Smooth muscle cell (in vitro differentiated cells): ENCODE results near the gene RNU11. TPM values are rescaled to one million over a fixed set of nuclear protein-coding genes. Genes with fewer than 3 reads are reported as not detected.

Experiments
- DNase-seq: peaks from one replicate; lab custom pipeline; 2025; ENCODE audit not compliant: unreplicated experiment; lab: John Stamatoyannopoulos, UW
- H2AFZ ChIP-seq: fragments of 200-600 bp; sonication (generic); 2 replicates; pipeline ENCODE4 v1.6.0; 2016; ENCODE audit warnings: antibody characterized with exemption, low read depth, mild to moderate bottlenecking
- H3F3A ChIP-seq: fragments of 200-600 bp; sonication (generic); 2 replicates; pipeline ENCODE4 v1.6.0; 2017; ENCODE audit warnings: antibody characterized with exemption, low read depth
- H3K27ac ChIP-seq: fragments of 200-600 bp; sonication (generic); 2 replicates; pipeline ENCODE4 v1.5.1; 2016; ENCODE audit warnings: low read depth, mild to moderate bottlenecking
- H3K27me3 ChIP-seq: fragments of 200-600 bp; sonication (generic); 2 replicates; pipeline ENCODE4 v1.6.1; 2016; ENCODE audit warnings: low read depth, mild to moderate bottlenecking
- H3K36me3 ChIP-seq: fragments of 200-600 bp; sonication (generic); 2 replicates; pipeline ENCODE4 v1.5.1; 2016; ENCODE audit warnings: low read depth
- H3K4me1 ChIP-seq: fragments of 200-600 bp; sonication (generic); 2 replicates; pipeline ENCODE4 v1.5.1; 2016; ENCODE audit warnings: low read depth
- H3K4me2 ChIP-seq: fragments of 200-600 bp; sonication (generic); 2 replicates; pipeline ENCODE4 v1.6.0; 2016; ENCODE audit warnings: mild to moderate bottlenecking
- H3K4me3 ChIP-seq: fragments of 200-600 bp; sonication (generic); 2 replicates; pipeline ENCODE4 v1.5.1; 2016; ENCODE audit warnings: mild to moderate bottlenecking
- H3K79me2 ChIP-seq: fragments of 200-600 bp; sonication (generic); 2 replicates; pipeline ENCODE4 v1.6.0; 2016; ENCODE audit warnings: low read depth, mild to moderate bottlenecking
- H3K9ac ChIP-seq: fragments of 200-600 bp; sonication (generic); 2 replicates; pipeline ENCODE4 v1.6.0; 2016; ENCODE audit warnings: low read depth
- H3K9me3 ChIP-seq: fragments of 200-600 bp; sonication (generic); replicated peaks from 2 replicates; pipeline ENCODE4 v1.5.1; 2016; ENCODE audit warnings: low read depth
- H4K20me1 ChIP-seq: fragments of 200-600 bp; sonication (generic); 2 replicates; pipeline ENCODE4 v1.6.0; 2016; ENCODE audit warnings: low read depth
- WGBS: methylation state at CpG from one replicate; pipeline ENCODE4 v1.1.7; 2016; ENCODE audit warnings: low lambda C conversion rate; 5-methylcytosine and 5-hydroxymethylcytosine counted together
- polyA plus RNA-seq: library from polyadenylated mRNA; unstranded; fragments of >200 nt; fragmentation: Nextera tagmentation; extraction: Ambion mirVana; gene quantifications from 2 replicates; pipeline ENCODE4 v1.2.1, GENCODE V29; 2016
- total RNA-seq: library from RNA; depleted of rRNA; stranded (reverse); fragments of >200 nt; gene quantifications from 2 replicates; pipeline ENCODE4 v1.2.3, GENCODE V29; 2014
- TF ChIP-seq, protein P1 (sequence below): fragments of 200-600 bp; sonication (generic); IDR thresholded peaks from 2 replicates; pipeline ENCODE4 v1.5.1; 2017; ENCODE audit warnings: borderline replicate concordance, mild to moderate bottlenecking, antibody characterized with exemption; ENCODE audit not compliant: insufficient read depth, poor library complexity, severe bottlenecking

Gene RNU11
- total and polyA plus RNA-seq, 2 experiments from 2014 or later = not detected

DNA sequence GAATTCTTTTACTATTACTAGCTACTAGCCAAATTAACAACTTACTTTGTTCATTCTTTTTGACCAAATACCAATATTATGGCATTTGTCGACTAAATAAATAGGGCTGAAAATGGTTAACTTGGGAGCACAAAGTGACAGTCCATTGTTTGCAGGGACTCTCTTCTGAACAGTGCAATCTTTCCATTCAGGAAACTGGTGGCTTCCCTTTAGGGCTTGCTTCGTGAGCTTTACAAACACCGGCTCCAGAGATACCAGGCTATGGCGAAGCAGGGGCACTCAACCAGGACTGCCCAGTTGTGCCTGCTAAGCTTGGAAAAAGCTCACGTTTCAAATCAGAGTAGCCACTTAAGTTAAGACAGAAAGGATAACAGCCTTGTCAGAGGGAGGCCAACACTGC lies 44.0 kb upstream of the RNU11 start:
- Histone ChIP-seq H3K4me2 (no peak overlapping the region), H3K4me1 (no peaks in the 10 kb centered on the region), H3K4me3 (no peak overlapping the region), H3K27me3 (no peaks in the 10 kb centered on the region), H3K9ac (no peak overlapping the region), H3F3A (peaks cover 7% of the 10 kb centered on the region), H4K20me1 (no peaks in the 10 kb centered on the region), H3K9me3 (no peaks in the 10 kb centered on the region), H3K79me2 (no peaks in the 10 kb centered on the region), H2AFZ (no peak overlapping the region), H3K36me3 (peaks cover 6% of the 10 kb centered on the region), H3K27ac (no peak overlapping the region)
- TF ChIP-seq, protein P1, sequence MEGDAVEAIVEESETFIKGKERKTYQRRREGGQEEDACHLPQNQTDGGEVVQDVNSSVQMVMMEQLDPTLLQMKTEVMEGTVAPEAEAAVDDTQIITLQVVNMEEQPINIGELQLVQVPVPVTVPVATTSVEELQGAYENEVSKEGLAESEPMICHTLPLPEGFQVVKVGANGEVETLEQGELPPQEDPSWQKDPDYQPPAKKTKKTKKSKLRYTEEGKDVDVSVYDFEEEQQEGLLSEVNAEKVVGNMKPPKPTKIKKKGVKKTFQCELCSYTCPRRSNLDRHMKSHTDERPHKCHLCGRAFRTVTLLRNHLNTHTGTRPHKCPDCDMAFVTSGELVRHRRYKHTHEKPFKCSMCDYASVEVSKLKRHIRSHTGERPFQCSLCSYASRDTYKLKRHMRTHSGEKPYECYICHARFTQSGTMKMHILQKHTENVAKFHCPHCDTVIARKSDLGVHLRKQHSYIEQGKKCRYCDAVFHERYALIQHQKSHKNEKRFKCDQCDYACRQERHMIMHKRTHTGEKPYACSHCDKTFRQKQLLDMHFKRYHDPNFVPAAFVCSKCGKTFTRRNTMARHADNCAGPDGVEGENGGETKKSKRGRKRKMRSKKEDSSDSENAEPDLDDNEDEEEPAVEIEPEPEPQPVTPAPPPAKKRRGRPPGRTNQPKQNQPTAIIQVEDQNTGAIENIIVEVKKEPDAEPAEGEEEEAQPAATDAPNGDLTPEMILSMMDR = no peak
- WGBS = 96% methylated on average over 5 of the region's 5 CpGs
- no peak for DNase-seq

DNA sequence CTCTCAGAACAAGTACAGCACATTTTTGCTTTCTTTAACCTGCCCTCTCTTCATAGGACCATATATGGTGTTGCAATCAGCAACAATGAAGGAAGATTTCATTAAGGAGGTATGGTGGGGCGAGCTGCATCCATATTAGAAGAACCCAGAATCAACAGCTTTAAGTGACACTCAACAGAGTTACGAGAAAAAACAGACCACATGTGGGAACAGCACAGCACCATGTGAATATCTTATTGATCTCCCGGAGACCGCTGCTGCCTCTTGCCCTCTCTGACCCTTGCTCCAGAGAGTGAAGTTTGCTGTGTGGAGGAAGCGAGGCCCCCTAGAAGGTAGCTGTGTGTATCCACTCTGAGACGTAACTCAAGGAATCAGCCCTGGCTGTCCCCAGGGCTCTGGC lies 43.4 kb upstream of the RNU11 start:
- H3K4me3 ChIP-seq = no peak overlapping the region

DNA sequence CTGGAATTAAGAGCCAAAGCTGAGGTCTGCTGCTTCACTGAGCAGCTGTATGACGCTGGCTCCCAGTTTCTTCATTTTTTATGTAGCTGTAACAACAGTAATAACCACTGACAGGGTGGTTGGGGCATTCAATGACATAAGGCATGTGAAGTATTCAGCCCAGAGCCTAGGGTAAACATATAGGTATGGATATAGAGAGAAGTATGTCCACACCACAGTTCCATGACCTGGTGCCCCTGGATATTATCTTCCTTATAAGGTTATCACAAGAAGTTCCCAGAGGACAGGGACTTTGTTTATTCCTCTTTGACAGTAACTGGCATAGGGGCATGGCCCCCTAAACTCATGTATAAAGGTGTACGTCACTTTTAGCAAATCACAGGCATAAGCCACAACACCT lies 41.6 kb upstream of the RNU11 start:
- no peak overlapping the region for H3K9ac ChIP-seq
- no peaks in the 10 kb centered on the region for H3K4me1 ChIP-seq
- H3K4me3 ChIP-seq = no peak overlapping the region
- H3K4me2 ChIP-seq = no peak overlapping the region
- no peak overlapping the region for H2AFZ ChIP-seq
- TF ChIP-seq, protein P1 = no peak
- peaks cover 6% of the 10 kb centered on the region for H3K36me3 ChIP-seq
- no peak overlapping the region for H3K27ac ChIP-seq
- no peaks in the 10 kb centered on the region for H3K9me3 ChIP-seq
- no peak for DNase-seq
- H3F3A ChIP-seq = peaks cover 7% of the 10 kb centered on the region
- H3K79me2 ChIP-seq = no peaks in the 10 kb centered on the region
- H4K20me1 ChIP-seq = no peaks in the 10 kb centered on the region
- 100% methylated on average over 2 of the region's 2 CpGs for WGBS
- no peaks in the 10 kb centered on the region for H3K27me3 ChIP-seq

More for the DNA sequence above, 43.4 kb upstream of the RNU11 start:
- Histone ChIP-seq H2AFZ (no peak overlapping the region), H3F3A (peaks cover 7% of the 10 kb centered on the region), H3K4me1 (no peaks in the 10 kb centered on the region), H3K36me3 (peaks cover 6% of the 10 kb centered on the region), H3K27ac (no peak overlapping the region), H3K27me3 (no peaks in the 10 kb centered on the region), H3K9ac (no peak overlapping the region), H4K20me1 (no peaks in the 10 kb centered on the region), H3K79me2 (no peaks in the 10 kb centered on the region), H3K4me2 (no peak overlapping the region), H3K9me3 (no peaks in the 10 kb centered on the region)
- DNase-seq = no peak
- TF ChIP-seq, protein P1 = no peak
- WGBS = 92% methylated on average over 6 of the region's 6 CpGs

DNA sequence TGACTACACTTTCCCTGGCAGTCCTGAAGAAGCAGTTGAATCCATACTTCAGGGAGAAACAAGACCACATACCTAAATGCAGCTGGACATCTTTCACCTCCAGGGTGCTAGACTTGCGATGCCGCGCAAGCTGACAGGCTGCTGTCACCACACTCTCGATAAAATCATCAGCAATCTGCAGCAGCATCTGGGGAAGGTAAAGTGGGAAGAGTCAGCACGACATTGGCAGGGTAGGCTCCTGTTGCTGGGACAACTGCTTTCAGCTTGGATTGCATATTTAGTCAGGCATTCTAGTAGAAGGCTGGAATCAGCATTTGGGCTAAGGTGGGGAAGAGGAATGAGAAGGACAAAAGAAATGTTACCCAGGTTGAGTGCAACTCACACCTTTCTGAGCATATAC lies 35.2 kb upstream of the RNU11 start:
- H4K20me1 ChIP-seq = no peaks in the 10 kb centered on the region
- WGBS = 96% methylated on average over 5 of the region's 5 CpGs
- no peaks in the 10 kb centered on the region for H3K9me3 ChIP-seq
- H3K4me2 ChIP-seq = no peak overlapping the region
- H2AFZ ChIP-seq = no peak overlapping the region
- H3K4me1 ChIP-seq = no peaks in the 10 kb centered on the region
- TF ChIP-seq, protein P1 = no peak
- DNase-seq = no peak
- H3K36me3 ChIP-seq = peaks cover 10% of the 10 kb centered on the region
- no peaks in the 10 kb centered on the region for H3F3A ChIP-seq
- no peaks in the 10 kb centered on the region for H3K79me2 ChIP-seq
- H3K27ac ChIP-seq = no peak overlapping the region
- H3K4me3 ChIP-seq = no peak overlapping the region
- no peaks in the 10 kb centered on the region for H3K27me3 ChIP-seq
- no peak overlapping the region for H3K9ac ChIP-seq
